NCI-H2196 (cell line): ENCODE measurements around the gene CCDC80.

Source experiments
- DNase-seq: peaks from one replicate; lab custom pipeline; 2025; ENCODE audit not compliant: unreplicated experiment; lab: John Stamatoyannopoulos, UW

Gene CCDC80

DNA sequence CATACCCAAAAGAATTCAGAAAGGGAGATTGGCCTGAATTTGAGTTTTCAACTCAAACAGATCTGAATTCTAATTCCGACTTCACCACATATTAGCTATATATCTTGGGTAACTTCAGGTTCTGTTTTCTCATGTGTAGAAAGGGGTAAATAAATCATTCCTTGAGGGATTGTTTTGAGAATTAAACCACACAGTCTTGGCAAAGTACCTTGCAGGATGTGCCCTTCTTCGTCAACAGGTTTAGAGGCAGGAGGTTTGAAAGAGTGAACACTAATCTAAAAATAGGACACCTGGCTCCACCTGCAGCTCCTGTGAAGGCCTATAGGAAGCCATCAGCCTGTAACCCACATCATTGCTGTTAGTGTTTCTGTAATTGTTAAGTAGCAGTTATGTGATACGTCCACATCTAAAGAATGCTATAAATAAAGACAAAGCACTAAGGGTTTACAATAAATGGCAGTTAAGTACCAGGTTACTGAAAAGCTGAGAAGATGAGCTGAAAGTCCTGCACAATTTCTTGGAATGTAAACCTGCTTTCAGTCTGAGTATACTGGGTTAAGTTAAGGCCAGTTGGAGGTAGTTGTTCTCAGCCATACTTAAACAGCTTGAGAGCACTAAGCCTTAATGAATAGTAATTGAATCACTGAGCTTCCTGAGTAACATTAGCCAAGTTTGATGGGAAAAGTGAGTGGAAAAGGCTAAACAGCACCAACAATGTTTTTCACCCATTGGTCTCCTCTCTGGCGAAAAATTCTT lies 6.0 kb downstream of the CCDC80 start:
- DNase-seq = peak; percentile 13

DNA sequence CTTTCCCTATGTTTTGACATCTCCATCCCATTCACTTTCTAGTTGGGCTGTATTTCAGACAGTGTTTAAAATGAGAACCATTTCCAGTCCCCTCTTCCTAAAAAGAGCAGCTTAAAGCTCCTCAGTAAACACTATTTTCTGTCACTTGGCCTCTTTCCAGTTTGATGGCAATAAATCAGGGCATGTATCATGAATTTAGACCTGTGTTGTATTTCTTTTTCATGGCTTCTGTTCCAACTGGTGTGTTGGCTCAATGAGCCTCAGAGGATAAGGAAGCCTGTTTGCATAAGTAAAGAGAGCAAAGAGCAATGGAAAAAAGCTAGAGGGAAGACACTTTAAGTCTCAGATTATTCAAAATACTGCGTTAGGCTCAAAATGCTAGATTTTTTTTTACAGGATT lies 7.2 kb downstream of the CCDC80 start:
- peak; percentile 19 for DNase-seq

DNA sequence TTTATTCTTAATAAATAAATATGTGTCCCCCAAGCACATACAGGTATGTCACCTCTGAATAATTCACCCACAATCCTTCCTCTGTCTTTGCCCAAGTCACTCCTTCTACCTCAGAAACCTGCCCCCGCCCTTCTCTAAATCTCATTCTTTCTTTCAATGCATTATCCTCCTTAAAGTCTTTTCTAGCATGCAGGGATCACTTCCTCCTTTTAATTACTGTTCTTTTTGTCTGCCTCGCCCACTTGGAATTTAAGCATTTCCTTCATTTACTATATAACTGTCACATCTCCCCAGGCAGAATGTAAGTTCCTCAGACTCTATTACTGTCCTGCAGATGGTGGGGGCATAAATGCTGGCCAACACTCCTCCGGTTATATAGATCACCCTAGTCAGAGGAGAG lies 7.8 kb downstream of the CCDC80 start:
- DNase-seq = no peak

DNA sequence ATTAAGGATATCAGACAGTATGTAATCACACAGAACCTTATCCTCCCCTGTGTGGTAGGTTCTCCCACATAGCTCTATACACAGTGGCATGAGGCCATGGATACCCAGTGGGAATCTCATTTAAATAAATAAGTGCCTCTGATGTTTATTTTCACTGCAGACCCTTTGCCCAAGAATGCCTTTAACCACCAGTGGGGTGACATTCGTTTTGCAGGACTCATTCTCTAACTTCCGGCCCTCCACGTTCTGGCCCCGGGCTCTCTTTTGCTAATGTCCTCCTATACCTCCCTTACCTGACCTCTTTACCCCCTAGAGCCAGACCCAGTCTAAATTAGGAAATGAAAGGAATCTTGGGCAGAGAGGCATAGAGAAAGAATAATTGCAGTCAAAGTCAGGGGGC lies 8.3 kb downstream of the CCDC80 start:
- no peak for DNase-seq

DNA sequence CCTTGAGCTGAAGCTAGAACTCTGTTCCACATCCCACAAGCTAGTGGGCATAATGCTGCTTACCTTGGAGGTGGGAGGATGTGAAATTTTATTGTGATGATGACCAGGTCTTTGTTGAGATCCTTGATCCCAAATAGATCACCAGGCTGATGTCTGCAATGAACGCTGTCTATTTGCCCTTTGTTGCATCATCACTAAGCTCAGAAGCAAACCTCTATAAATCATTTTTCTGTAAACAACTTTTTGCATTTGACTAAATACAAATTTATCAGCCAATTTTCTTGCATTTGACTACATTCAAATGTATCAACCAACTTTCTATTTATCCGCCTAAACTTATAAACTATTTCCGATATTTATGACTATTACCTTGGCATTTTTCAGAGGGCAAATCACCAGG lies 9.7 kb downstream of the CCDC80 start:
- no peak for DNase-seq

DNA sequence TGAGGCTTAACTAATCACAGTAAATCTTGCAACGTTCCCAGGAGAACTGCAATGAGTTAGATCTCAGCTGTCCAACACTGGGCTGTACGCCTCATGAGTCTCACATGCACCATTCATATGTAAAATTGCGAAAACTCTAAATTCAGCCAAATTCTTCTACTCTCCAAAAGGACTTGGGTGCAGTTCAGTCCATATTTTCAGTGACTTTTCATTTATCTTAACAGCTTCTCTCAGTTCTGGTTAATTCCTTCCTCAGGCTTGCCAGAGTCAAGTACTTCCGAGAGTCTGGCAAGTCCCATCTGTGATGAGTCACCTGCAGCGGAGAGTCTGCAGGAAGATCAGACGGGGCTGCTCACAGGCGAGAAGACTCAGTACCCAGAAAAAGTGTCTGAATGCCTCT lies 11.5 kb downstream of the CCDC80 start:
- peak; percentile 43 for DNase-seq

DNA sequence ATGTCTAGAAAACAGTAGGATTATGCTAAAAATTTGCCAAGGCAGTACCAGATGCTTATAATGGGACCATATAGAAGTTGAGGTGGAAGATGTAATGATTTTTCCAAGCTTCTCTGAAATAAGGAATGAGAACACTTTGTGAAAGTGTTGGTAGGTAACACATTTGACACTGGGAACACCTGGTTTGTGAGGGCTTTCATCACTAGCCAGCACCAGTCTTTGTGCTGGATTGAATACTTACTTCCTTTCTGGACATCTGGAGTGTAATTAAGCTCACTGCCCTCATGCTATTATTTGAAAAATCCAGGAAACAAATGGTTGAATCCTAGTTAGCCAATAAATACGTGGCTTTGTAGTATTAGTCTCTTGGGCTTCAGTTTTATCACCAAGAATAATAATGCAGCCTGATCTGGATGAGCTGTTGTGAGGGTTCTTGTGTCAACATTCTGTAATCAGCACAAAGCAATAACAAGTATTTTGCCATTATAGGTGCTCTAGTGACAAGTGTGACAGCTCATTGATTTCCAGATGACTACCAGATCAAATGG lies 12.9 kb downstream of the CCDC80 start:
- peak; percentile 55 for DNase-seq

DNA sequence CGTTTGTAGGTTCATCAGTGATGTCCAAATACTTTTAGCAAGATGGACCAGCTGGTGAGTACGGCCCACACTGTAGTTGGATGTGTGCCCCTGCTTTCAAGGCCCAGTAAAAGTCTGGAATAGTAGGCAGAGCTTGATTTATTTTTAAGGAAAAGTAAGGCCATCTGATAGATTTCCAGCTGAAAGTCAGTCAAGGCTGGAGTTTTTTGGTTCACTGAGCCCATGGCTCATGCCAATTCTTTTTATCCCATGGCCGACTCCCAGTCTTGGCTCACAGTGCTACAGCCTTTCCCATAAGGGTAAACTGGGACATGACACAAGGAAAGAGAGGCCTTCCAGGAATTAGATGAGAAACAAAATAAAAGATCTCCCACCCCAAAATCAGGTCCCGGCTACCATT lies 13.5 kb downstream of the CCDC80 start:
- DNase-seq = no peak

DNA sequence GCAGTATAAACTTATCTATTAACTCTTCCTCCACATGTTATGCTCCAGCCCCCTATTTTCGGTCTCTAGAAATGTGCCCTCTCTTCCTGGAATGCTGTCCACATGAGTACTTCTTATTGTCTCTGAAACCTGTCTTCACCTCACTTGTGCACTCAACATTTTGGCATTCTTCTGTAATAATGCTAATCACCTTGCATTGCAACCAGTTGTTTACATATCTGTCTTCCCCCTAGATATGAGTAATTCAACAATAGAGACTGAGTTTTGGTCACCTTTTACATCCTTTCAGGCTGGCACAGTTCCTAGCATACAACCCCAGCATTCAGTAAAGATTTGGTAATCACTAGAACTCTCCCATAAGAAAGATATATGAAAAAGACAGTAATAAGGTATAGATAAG lies 17.2 kb downstream of the CCDC80 start:
- no peak for DNase-seq

DNA sequence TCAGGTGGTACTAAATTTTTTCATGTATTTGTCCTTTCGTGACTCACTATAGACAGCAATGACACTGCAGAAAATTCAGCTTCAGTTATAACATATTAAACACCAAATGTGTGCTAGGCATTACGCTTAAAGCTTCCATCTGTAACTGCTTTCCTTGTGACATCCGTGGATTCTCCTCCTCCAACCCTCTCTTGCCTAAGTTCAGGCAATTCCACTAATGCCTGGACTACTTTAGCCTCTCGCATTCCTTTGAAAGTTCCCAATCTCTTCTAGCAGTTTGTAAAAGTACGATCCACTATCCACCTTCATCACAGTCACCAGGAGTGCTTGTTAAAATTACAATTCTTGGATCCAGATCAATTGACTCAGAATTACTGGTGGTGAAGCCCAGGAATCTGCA lies 17.7 kb downstream of the CCDC80 start:
- DNase-seq = no peak

DNA sequence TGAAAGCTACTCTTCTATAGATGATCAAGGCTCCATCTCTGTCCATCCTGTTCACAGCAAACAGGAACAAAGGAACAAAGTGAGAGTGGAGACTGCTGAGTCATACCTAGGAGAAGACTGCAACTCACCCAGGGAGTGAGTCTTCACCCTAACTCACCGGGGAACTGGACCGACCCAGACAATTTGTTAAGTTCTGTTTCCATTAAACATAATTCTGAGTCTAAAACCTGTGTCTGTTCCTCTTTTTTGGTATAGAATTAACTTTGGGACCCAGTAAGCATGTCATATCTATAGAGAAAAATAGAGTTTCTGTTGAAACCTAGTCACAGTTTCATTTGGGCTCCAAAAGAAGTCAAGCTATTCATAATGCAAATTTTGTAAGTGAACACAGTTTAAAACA lies 21.6 kb downstream of the CCDC80 start:
- DNase-seq = no peak

DNA sequence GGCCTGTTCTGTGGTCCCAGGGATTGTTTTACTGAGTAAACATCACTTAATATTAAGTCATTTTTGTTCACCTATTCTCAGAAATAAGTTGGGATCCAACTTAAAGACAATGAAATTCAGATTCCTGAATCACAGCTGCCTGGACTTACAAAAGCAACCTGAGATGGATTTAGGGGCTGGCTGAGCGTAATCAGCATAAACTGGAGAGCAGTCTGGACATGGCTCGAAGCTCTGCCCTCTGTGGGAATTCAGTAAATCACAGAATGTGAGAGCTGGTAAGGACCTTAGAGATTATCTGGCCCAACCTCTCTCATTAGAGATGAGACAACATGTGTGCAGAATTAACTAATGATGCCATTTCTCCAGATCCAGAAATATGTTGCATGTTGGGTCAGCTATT lies 23.7 kb downstream of the CCDC80 start:
- DNase-seq = no peak

DNA sequence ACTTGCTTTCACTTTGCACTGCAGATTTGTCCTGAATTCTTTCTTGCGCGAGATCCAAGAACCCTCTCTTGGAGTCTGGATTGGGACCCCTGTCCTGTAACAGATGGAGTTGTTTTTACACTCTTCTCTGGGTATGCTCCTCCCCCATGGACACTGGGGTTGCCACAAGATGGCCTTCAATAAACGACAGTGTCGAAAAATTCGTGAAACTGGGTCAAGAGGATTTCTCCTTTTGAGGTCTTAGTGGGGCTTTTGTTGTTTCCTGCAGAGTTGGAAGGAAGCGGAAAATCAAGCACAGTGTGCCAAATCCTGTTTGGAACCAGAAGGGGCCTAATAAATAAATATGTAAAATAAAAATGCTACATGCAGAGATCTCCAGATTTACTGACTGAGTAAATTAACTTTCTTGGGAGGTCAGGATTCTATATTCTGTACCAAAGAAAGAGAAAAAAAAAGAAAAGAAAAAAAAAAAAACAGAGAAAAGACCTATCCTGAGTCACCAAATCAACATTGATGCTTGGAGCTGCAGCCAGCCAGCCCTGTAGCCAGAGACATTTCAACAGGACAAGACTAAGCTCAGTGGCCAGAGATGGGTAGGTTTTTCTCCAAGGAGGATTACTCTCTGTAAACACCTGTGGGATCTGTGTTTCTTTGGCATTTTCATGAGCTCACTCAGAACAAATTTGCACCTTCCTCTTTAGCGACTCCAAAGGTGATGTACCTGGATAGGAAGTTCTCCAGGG lies 24.8 kb downstream of the CCDC80 start:
- no peak for DNase-seq

DNA sequence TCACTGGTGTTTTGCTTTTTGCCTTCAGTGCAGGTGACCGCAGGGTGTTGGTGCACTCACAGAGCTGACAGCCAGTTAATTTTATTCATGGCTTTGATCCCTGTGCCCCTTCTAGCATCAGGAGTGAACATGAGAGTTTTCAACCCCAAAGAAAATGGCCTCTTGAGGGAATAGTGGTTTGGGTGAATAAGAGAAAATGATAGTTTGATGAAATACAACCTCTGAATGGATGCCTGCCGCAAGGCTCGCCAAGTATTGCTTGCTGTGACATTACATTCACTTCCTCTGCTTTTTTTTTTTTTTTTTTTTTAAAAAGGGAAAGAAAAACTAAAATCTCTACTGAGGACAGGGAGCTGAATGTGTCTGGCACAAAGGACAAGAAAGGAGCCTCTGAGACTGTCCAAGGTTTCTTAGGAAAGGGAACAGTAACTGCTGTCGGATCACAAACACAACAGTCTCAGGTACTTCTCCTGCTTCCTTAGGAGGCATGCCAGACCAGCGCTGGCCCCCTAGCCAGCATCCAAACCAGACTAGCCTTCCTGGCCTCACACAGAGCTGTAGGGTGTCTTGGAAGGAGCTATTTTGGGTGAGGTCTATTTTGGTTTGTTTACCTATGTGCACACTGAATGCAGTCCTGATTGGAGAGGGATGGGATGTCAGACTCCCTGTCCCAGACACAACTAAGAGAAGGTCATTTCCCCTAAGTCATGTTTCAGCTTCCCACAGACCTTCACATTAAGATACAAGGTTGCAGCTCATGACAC lies 29.0 kb downstream of the CCDC80 start:
- DNase-seq = no peak

DNA sequence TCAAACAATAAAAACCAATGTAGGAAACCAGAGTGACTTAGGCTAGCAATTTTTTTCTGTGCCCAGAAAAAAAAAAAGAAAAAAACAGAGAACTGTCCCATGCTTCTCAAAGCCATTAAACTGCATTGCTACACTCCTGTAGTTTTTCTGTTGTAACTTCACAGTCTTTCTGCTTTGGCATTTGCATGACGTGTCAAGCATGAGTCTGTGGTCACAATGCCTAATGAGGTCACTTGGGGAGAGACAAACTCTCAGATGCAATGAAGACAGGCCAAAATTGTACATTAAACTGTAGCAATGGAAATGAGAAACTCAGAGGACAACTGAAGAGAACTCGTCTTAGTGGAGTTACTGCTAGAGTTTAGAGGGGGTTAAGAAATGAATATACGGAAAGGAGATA lies 30.8 kb downstream of the CCDC80 start:
- DNase-seq = no peak

DNA sequence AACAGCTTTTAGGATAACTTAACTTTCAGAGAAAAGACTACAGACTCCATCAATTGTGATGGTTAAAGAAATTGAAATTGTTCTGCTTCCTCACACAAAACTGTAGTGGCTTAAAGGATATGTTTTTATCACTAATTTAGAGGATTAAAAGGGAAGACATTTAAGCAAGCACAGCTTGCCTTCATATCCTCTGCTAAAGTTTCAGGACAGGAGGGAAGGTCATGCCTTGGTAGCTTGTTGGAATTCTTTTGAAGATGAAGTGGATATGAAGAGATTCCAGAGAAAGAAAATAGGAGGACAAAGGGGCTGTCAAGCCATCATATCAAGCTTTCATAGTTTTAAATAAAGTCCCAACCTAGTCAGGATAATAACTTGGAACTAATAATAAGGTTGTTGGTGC lies 33.1 kb downstream of the CCDC80 start:
- DNase-seq = no peak

DNA sequence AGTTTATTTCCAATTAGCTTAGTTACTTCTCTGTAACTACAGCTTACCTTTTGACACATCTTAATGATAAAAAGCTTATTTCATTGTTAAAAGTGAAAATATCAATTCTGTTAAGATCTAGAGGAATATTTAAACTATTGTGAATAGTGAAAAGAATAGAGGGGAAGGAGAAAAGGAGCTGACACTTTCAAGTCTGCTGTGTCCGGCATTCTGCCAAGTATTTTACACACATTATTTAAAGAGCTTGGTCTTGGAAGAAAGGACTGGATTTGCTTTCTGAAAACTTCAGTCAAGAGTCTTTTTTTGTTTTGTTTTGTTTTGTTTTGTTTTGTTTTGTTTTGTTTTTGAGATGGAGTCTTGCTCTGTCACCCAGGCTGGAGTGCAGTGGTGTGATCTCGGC lies 34.8 kb downstream of the CCDC80 start:
- no peak for DNase-seq

DNA sequence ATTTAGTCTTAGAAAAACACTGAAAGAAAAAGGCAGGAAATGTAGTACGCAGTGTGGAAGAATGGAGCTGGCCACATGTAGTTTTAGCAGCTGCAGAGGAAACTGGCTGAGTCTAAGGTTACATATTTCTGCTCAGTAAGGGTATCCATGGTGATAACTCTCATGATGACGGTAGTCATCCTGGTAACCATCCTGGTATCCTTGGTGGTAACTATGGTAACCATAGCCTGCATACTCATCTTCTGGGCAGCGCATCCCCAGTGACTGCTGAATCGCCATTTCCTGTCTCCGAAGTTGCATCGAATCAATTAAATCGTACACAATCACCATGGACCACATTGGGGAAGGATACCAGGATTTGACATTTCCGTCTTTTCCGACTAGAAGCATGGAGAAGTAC lies 35.7 kb downstream of the CCDC80 start:
- DNase-seq = peak; percentile 81

DNA sequence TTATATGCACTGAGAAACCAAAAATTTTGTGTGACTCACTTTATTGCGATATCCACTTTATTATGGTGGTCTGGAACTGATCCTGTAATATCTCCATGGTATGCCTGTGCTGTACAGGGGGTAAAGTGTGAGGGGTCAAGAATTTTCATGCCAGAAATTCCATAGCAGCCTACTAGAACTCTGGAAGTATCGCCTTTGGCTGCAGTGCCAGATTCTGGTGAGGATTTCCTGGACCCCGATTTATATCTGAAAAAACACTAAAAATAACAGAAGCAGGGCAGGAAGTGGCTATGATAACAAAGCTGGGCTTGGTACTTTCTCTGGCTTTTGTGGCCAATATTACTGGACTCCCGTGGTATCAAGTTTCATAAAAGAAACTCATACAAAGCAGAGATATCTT lies 36.4 kb downstream of the CCDC80 start:
- DNase-seq = no peak

DNA sequence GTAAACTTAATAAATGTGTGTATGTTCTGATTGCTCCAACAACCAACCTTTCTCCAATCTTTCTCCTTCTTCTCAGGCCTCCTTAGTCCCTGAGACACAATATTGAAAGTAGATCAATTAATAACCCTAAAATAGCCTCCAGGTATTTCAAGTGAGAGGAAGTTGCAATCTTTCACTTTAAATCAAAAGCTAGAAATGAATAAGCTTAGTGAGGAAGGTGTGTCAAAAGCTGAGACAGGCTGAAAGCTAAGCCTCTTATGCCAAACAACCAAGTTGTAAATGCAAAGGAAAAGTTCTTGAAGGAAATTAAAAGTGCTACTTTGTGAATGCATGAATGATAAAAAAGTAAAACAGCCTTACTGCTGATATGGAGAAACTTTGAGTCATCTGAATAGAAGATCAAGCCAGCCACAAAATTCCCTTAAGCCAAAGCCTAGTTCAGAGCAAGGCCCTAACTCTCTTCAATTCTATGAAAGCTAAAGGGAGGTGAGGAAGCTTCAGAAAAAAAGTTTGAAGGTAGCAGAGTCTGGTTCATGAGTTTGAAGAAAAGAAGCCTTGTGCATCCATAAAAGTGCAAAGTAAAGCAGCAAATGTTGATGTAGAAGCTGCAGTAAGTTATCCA lies 38.6 kb downstream of the CCDC80 start:
- no peak for DNase-seq

DNA sequence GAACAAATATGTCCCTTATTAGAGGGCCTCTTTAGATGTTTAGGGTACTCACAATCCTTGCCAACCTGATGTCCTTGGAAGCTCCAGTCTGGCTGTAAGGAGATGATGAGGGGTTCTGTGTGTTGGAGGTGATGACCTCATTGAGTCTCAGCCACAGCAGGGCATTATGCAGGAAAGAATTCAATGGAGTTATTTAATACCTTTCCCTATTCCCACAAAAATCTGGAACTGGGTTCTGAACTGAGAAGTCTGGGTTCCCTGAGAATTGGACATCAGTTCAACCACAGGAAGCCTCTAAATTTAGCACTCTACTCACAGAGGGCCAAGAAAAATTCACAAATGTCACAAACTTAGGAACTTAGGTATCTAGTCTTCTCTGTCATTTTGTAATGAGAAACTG lies 42.2 kb downstream of the CCDC80 start:
- DNase-seq = no peak
